GM23338 (cell line): Measurements from ENCODE around the gene DHX30. TPM values are rescaled to one million over a fixed set of nuclear protein-coding genes. Genes with fewer than 3 reads are reported as not detected.

Source experiments
- ATAC-seq: fragments of 200-7000 bp; cut with Tn5 transposase; 3 replicates; pipeline ENCODE4 v1.9.1; 2020
- DNase-seq: peaks from one replicate; pipeline ENCODE4 v3.0.0-alpha.2; 2015; ENCODE audit warnings: low spot score
- H2AFZ ChIP-seq: fragments of 200-600 bp; sonication (generic); 2 replicates; pipeline ENCODE4 v1.8.0; 2016; ENCODE audit warnings: antibody characterized with exemption, mild to moderate bottlenecking, moderate library complexity
- H3F3A ChIP-seq: fragments of 200-600 bp; sonication (generic); replicated peaks from 2 replicates; pipeline ENCODE4 v1.8.0; 2017; ENCODE audit warnings: antibody characterized with exemption, mixed run types, low read depth
- H3K27ac ChIP-seq: fragments of 200-600 bp; sonication (generic); 2 replicates; pipeline ENCODE4 v1.6.1; 2016; ENCODE audit warnings: low read depth
- H3K27me3 ChIP-seq: fragments of 200-600 bp; sonication (generic); 2 replicates; pipeline ENCODE4 v1.8.0; 2016; ENCODE audit warnings: mild to moderate bottlenecking, mixed run types, moderate library complexity; ENCODE audit not compliant: insufficient read depth
- H3K36me3 ChIP-seq: fragments of 200-600 bp; sonication (generic); 2 replicates; pipeline ENCODE4 v1.8.0; 2016; ENCODE audit warnings: mild to moderate bottlenecking; ENCODE audit not compliant: insufficient read depth
- H3K4me1 ChIP-seq: fragments of 200-600 bp; sonication (generic); 2 replicates; pipeline ENCODE4 v1.8.0; 2016; ENCODE audit warnings: mild to moderate bottlenecking, moderate library complexity; ENCODE audit not compliant: insufficient read depth
- H3K4me2 ChIP-seq: fragments of 200-600 bp; sonication (generic); 2 replicates; pipeline ENCODE4 v1.7.1; 2017; ENCODE audit warnings: mixed run types
- H3K4me3 ChIP-seq: fragments of 200-600 bp; sonication (generic); 2 replicates; pipeline ENCODE4 v1.6.1; 2016; ENCODE audit warnings: mixed run types
- H3K79me2 ChIP-seq: fragments of 200-600 bp; sonication (generic); replicated peaks from 2 replicates; pipeline ENCODE4 v1.8.0; 2017; ENCODE audit warnings: mild to moderate bottlenecking; ENCODE audit not compliant: insufficient read depth
- H3K9me2 ChIP-seq: fragments of 200-600 bp; sonication (generic); 2 replicates; pipeline ENCODE4 v1.8.0; 2017; ENCODE audit not compliant: insufficient read depth
- H4K20me1 ChIP-seq: fragments of 200-600 bp; sonication (generic); replicated peaks from 2 replicates; pipeline ENCODE4 v1.8.0; 2017; ENCODE audit warnings: mild to moderate bottlenecking; ENCODE audit not compliant: insufficient read depth
- H3K27ac Mint-ChIP-seq: 2 replicates; pipeline ENCODE4 v1.8.0; 2020; ENCODE audit warnings: inconsistent platforms, mild to moderate bottlenecking, moderate library complexity, mixed read lengths
- H3K27me3 Mint-ChIP-seq: 3 replicates; pipeline ENCODE4 v1.8.0; 2022; ENCODE audit warnings: low read depth, mild to moderate bottlenecking, moderate library complexity, mixed read lengths, inconsistent platforms; ENCODE audit not compliant: insufficient read depth, poor library complexity
- H3K36me3 Mint-ChIP-seq: 3 replicates; pipeline ENCODE4 v1.8.0; 2021; ENCODE audit warnings: low read depth, mild to moderate bottlenecking, inconsistent platforms, moderate library complexity, mixed read lengths
- H3K4me1 Mint-ChIP-seq: 3 replicates; pipeline ENCODE4 v1.8.0; 2020; ENCODE audit warnings: mild to moderate bottlenecking, inconsistent platforms, mixed read lengths
- H3K4me3 Mint-ChIP-seq: 3 replicates; pipeline ENCODE4 v1.8.0; 2021; ENCODE audit warnings: moderate library complexity, mild to moderate bottlenecking, inconsistent platforms, mixed read lengths
- H3K9me3 Mint-ChIP-seq: 3 replicates; pipeline ENCODE4 v1.8.0; 2020; ENCODE audit warnings: moderate library complexity, mild to moderate bottlenecking, inconsistent platforms, mixed read lengths
- CREB1 ChIP-seq: fragments of 250-450 bp; sonication (Bioruptor Pico); IDR thresholded peaks from 2 replicates; pipeline ENCODE4 v1.5.0; 2020; ENCODE audit warnings: low read depth, mild to moderate bottlenecking, moderate library complexity
- CTCF ChIP-seq, 2 experiments: fragments of 200-600 bp in 1 of 2; sonication (generic) in 1 of 2; conservative IDR thresholded peaks; 2 replicates each; pipeline versions ENCODE4 v1.5.1 to v1.6.1; 2016 to 2017; ENCODE audit warnings: antibody characterized with exemption in 2 of 2, low read depth in 2 of 2, mild to moderate bottlenecking in 2 of 2, moderate library complexity in 1 of 2
- ETS1 ChIP-seq: IDR thresholded peaks from 2 replicates; pipeline ENCODE4 v1.6.1; 2016; ENCODE audit warnings: antibody characterized with exemption
- EZH2 ChIP-seq: fragments of 200-600 bp; sonication (generic); IDR thresholded peaks from one replicate; pipeline ENCODE4 v1.8.0; 2017; ENCODE audit warnings: antibody characterized with exemption, mild to moderate bottlenecking, low read depth; ENCODE audit not compliant: unreplicated experiment
- JUNB ChIP-seq: IDR thresholded peaks from one replicate; pipeline ENCODE4 v1.6.1; 2016; ENCODE audit warnings: antibody characterized with exemption; ENCODE audit not compliant: unreplicated experiment
- NANOG ChIP-seq: IDR thresholded peaks from 2 replicates; pipeline ENCODE4 v1.6.1; 2016; ENCODE audit warnings: antibody characterized with exemption, borderline replicate concordance
- POLR2AphosphoS5 ChIP-seq: IDR thresholded peaks from 2 replicates; pipeline ENCODE4 v1.6.1; 2016; ENCODE audit warnings: antibody characterized with exemption, low read depth
- STAT1 ChIP-seq: IDR thresholded peaks from one replicate; pipeline ENCODE4 v1.6.1; 2016; ENCODE audit warnings: antibody characterized with exemption; ENCODE audit not compliant: unreplicated experiment
- polyA plus RNA-seq: library from polyadenylated mRNA; unstranded; fragments of >200 nt; fragmentation: Nextera tagmentation; extraction: Ambion mirVana; gene quantifications from 2 replicates; pipeline ENCODE4 v1.2.1, GENCODE V29; 2016
- total RNA-seq: library from RNA; depleted of rRNA; stranded (reverse); fragments of >200 nt; shearing (Covaris generic); gene quantifications from 2 replicates; pipeline ENCODE4 v1.2.3, GENCODE V29; 2014
- TF ChIP-seq, protein P1 (sequence below): fragments of 250-450 bp; sonication (Bioruptor Pico); IDR thresholded peaks from 2 replicates; pipeline ENCODE4 v1.5.0; 2020; ENCODE audit warnings: mild to moderate bottlenecking, moderate library complexity

The DHX30 gene
- total and polyA plus RNA-seq, 2 experiments from 2014 or later = 47.5 to 125 TPM

GRCh38 chr3:47863391-47864128, 60.6 kb downstream of the DHX30 start:
- H2AFZ ChIP-seq = no peak overlapping the region
- H3K36me3 ChIP-seq = peaks cover 6% of the 10 kb centered on the region; the same call in 1 of the 2 replicates
- H3K36me3 Mint-ChIP-seq = peaks cover 37% of the 10 kb centered on the region
- no peak for TF ChIP-seq CTCF (conservative IDR thresholded peaks at IDR 0.05; ENCODE audit: low read depth in 2 of 2)
- TF ChIP-seq CREB1 = no peak
- TF ChIP-seq, protein P1, sequence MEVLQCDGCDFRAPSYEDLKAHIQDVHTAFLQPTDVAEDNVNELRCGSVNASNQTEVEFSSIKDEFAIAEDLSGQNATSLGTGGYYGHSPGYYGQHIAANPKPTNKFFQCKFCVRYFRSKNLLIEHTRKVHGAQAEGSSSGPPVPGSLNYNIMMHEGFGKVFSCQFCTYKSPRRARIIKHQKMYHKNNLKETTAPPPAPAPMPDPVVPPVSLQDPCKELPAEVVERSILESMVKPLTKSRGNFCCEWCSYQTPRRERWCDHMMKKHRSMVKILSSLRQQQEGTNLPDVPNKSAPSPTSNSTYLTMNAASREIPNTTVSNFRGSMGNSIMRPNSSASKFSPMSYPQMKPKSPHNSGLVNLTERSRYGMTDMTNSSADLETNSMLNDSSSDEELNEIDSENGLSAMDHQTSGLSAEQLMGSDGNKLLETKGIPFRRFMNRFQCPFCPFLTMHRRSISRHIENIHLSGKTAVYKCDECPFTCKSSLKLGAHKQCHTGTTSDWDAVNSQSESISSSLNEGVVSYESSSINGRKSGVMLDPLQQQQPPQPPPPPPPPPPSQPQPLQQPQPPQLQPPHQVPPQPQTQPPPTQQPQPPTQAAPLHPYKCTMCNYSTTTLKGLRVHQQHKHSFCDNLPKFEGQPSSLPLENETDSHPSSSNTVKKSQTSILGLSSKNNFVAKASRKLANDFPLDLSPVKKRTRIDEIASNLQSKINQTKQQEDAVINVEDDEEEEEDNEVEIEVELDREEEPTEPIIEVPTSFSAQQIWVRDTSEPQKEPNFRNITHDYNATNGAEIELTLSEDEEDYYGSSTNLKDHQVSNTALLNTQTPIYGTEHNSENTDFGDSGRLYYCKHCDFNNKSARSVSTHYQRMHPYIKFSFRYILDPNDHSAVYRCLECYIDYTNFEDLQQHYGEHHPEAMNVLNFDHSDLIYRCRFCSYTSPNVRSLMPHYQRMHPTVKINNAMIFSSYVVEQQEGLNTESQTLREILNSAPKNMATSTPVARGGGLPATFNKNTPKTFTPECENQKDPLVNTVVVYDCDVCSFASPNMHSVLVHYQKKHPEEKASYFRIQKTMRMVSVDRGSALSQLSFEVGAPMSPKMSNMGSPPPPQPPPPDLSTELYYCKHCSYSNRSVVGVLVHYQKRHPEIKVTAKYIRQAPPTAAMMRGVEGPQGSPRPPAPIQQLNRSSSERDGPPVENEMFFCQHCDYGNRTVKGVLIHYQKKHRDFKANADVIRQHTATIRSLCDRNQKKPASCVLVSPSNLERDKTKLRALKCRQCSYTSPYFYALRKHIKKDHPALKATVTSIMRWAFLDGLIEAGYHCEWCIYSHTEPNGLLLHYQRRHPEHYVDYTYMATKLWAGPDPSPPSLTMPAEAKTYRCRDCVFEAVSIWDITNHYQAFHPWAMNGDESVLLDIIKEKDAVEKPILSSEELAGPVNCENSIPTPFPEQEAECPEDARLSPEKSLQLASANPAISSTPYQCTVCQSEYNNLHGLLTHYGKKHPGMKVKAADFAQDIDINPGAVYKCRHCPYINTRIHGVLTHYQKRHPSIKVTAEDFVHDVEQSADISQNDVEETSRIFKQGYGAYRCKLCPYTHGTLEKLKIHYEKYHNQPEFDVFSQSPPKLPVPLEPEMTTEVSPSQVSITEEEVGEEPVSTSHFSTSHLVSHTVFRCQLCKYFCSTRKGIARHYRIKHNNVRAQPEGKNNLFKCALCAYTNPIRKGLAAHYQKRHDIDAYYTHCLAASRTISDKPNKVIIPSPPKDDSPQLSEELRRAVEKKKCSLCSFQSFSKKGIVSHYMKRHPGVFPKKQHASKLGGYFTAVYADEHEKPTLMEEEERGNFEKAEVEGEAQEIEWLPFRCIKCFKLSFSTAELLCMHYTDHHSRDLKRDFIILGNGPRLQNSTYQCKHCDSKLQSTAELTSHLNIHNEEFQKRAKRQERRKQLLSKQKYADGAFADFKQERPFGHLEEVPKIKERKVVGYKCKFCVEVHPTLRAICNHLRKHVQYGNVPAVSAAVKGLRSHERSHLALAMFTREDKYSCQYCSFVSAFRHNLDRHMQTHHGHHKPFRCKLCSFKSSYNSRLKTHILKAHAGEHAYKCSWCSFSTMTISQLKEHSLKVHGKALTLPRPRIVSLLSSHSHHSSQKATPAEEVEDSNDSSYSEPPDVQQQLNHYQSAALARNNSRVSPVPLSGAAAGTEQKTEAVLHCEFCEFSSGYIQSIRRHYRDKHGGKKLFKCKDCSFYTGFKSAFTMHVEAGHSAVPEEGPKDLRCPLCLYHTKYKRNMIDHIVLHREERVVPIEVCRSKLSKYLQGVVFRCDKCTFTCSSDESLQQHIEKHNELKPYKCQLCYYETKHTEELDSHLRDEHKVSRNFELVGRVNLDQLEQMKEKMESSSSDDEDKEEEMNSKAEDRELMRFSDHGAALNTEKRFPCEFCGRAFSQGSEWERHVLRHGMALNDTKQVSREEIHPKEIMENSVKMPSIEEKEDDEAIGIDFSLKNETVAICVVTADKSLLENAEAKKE (CRISPR knock-in tag) = no peak
- TF ChIP-seq JUNB = no peak
- no peak for TF ChIP-seq POLR2AphosphoS5
- TF ChIP-seq EZH2 = no peak
- TF ChIP-seq ETS1 = no peak
- TF ChIP-seq STAT1 = no peak
- no peak for TF ChIP-seq NANOG
- no peak overlapping the region for H3K27ac ChIP-seq
- H3K4me3 Mint-ChIP-seq = no peak overlapping the region
- H3K27me3 Mint-ChIP-seq = peaks cover 4% of the 10 kb centered on the region
- no peak for ATAC-seq
- H3K4me2 ChIP-seq = no peak overlapping the region
- H3K4me1 Mint-ChIP-seq = no peaks in the 10 kb centered on the region
- peaks cover 4% of the 10 kb centered on the region; the same call in 1 of the 2 replicates for H4K20me1 ChIP-seq
- H3K9me3 Mint-ChIP-seq = no peaks in the 10 kb centered on the region
- H3K79me2 ChIP-seq = no peaks in the 10 kb centered on the region
- no peaks in the 10 kb centered on the region for H3F3A ChIP-seq
- H3K9me2 ChIP-seq = no peaks in the 10 kb centered on the region
- H3K27me3 ChIP-seq = no peaks in the 10 kb centered on the region
- no peaks in the 10 kb centered on the region for H3K4me1 ChIP-seq
- no peak overlapping the region for H3K4me3 ChIP-seq
- no peak overlapping the region; the same call in 1 of the 2 replicates for H3K27ac Mint-ChIP-seq
- DNase-seq = no peak
